SK-N-SH (cell line): ENCODE measurements around the gene P2RX4. TPM values are rescaled to one million over a fixed set of nuclear protein-coding genes. Genes with fewer than 3 reads are reported as not detected.

Experiments used
- CTCF ChIA-PET: fragments of 300-600, 350-600 bp; formaldehyde crosslinking; extraction: SDS; loops from one replicate; lab custom pipeline; 2021; lab: Yijun Ruan, JAX
- POLR2A ChIA-PET: fragments of 350-600 bp; sonication (Branson Sonifier 250); formaldehyde crosslinking; extraction: SDS; loops from one replicate; lab custom pipeline; 2020; ENCODE audit warnings: antibody characterized with exemption, inconsistent platforms; lab: Yijun Ruan, JAX
- DNase-seq: peaks from one replicate; pipeline ENCODE4 v3.0.0; 2012
- H2AFZ ChIP-seq: fragments of 200-600 bp; sonication (generic); 2 replicates; pipeline ENCODE4 v1.8.1; 2016; ENCODE audit warnings: antibody characterized with exemption, mild to moderate bottlenecking, low read depth
- H3F3A ChIP-seq: fragments of 200-600 bp; sonication (generic); replicated peaks from 2 replicates; pipeline ENCODE3; 2016; ENCODE audit warnings: antibody characterized with exemption, mild to moderate bottlenecking; ENCODE audit not compliant: insufficient read depth
- H3K27ac ChIP-seq, 2 experiments: fragments of 200-500 bp in 1 of 2; fragments of 200-600 bp in 1 of 2; sonication (Bioruptor generic) in 1 of 2; sonication (generic), shearing (Covaris generic) in 1 of 2; 2 replicates each; pipeline versions ENCODE4 v1.5.1 to v1.6.1; 2014 to 2016; ENCODE audit warnings: low read depth in 2 of 2, inconsistent platforms in 1 of 2, low read length in 1 of 2, mild to moderate bottlenecking in 1 of 2, mixed read lengths in 1 of 2
- H3K27me3 ChIP-seq: fragments of 200-600 bp; sonication (generic), shearing (Covaris generic); 2 replicates; pipeline ENCODE4 v1.6.1; 2016; ENCODE audit warnings: mixed run types; ENCODE audit not compliant: insufficient read depth
- H3K36me3 ChIP-seq, 2 experiments: fragments of 200-500 bp in 1 of 2; fragments of 200-600 bp in 1 of 2; sonication (Bioruptor generic) in 1 of 2; sonication (generic) in 1 of 2; replicated peaks in 1 of 2; 2 replicates each; pipeline versions ENCODE3 to v1.5.1; 2014 to 2016; ENCODE audit warnings: low read length in 1 of 2, mild to moderate bottlenecking in 1 of 2; ENCODE audit not compliant: insufficient read depth in 2 of 2, control insufficient read depth in 1 of 2
- H3K4me1 ChIP-seq, 2 experiments: fragments of 200-500 bp in 1 of 2; fragments of 200-600 bp in 1 of 2; sonication (Bioruptor generic) in 1 of 2; sonication (generic), shearing (Covaris generic) in 1 of 2; 2 replicates each; pipeline versions ENCODE4 v1.5.1 to v1.6.1; 2014 to 2016; ENCODE audit warnings: low read depth in 1 of 2, low read length in 1 of 2, mixed run types in 1 of 2; ENCODE audit not compliant: insufficient read depth in 2 of 2, control insufficient read depth in 1 of 2
- H3K4me2 ChIP-seq: fragments of 200-600 bp; sonication (generic), shearing (Covaris generic); 2 replicates; pipeline ENCODE4 v1.6.1; 2017; ENCODE audit warnings: mixed run types
- H3K4me3 ChIP-seq, 2 experiments: fragments of 200-500 bp in 1 of 2; fragments of 200-600 bp in 1 of 2; sonication (Bioruptor generic) in 1 of 2; sonication (generic), shearing (Covaris generic) in 1 of 2; 2 replicates each; pipeline versions ENCODE4 v1.5.1 to v1.8.1; 2014 to 2016; ENCODE audit warnings: low read depth in 2 of 2, inconsistent platforms in 1 of 2, low read length in 1 of 2, mild to moderate bottlenecking in 1 of 2, mixed read lengths in 1 of 2, moderate library complexity in 1 of 2
- H3K79me2 ChIP-seq: fragments of 200-600 bp; sonication (generic); 2 replicates; pipeline ENCODE4 v1.8.1; 2017; ENCODE audit warnings: mild to moderate bottlenecking; ENCODE audit not compliant: insufficient read depth
- H3K9ac ChIP-seq: fragments of 200-600 bp; sonication (generic); 2 replicates; pipeline ENCODE4 v1.6.1; 2017; ENCODE audit warnings: mixed run types
- H3K9me2 ChIP-seq: fragments of 200-600 bp; sonication (generic); 2 replicates; pipeline ENCODE4 v1.6.1; 2017; ENCODE audit warnings: mixed run types
- H3K9me3 ChIP-seq: fragments of 200-600 bp; sonication (generic); 2 replicates; pipeline ENCODE4 v1.6.1; 2017; ENCODE audit warnings: mixed run types, mild to moderate bottlenecking, moderate library complexity
- H4K20me1 ChIP-seq: fragments of 200-600 bp; sonication (generic); 2 replicates; pipeline ENCODE4 v1.6.1; 2017; ENCODE audit warnings: mild to moderate bottlenecking, mixed run types; ENCODE audit not compliant: insufficient read depth
- EP300 ChIP-seq, 2 experiments: IDR thresholded peaks; 2 replicates each; pipeline versions ENCODE4 v1.4.0 to v1.6.1; 2012; ENCODE audit warnings: borderline replicate concordance in 1 of 2, low read depth in 1 of 2, low read length in 1 of 2
- EZH2phosphoT487 ChIP-seq: fragments of 200-600 bp; sonication (generic); IDR thresholded peaks from 2 replicates; pipeline ENCODE4 v1.6.1; 2017; ENCODE audit warnings: low read depth, mixed run types, mild to moderate bottlenecking, antibody characterized with exemption, moderate library complexity, borderline replicate concordance
- FOSL2 ChIP-seq: IDR thresholded peaks from 2 replicates; pipeline ENCODE4 v1.4.0; 2012; ENCODE audit warnings: low read depth, mild to moderate bottlenecking, moderate library complexity, borderline replicate concordance
- GABPA ChIP-seq: IDR thresholded peaks from 2 replicates; pipeline ENCODE4 v1.4.0; 2012; ENCODE audit warnings: low read depth, mild to moderate bottlenecking
- GATA2 ChIP-seq: sonication (generic); formaldehyde crosslinking; IDR thresholded peaks from 2 replicates; pipeline ENCODE4 v1.5.0; 2020; ENCODE audit warnings: mild to moderate bottlenecking, missing genetic modification reagents
- MEF2A ChIP-seq: IDR thresholded peaks from 2 replicates; pipeline ENCODE4 v1.4.0; 2012; ENCODE audit warnings: low read depth, borderline replicate concordance
- NRF1 ChIP-seq: IDR thresholded peaks from 2 replicates; pipeline ENCODE4 v1.6.1; 2012; ENCODE audit warnings: low read depth, mild to moderate bottlenecking, low read length
- POLR2AphosphoS5 ChIP-seq: IDR thresholded peaks from 2 replicates; pipeline ENCODE4 v1.6.1; 2012; ENCODE audit warnings: low read depth, low read length
- RCOR1 ChIP-seq: fragments of 150-350 bp; IDR thresholded peaks from 2 replicates; pipeline ENCODE4 v1.6.1; 2017; ENCODE audit warnings: antibody characterized with exemption, low read length
- SMC3 ChIP-seq: IDR thresholded peaks from 2 replicates; pipeline ENCODE4 v1.6.1; 2012; ENCODE audit warnings: low read depth, low read length, improper control_type of control experiment
- WGBS: methylation state at CpG from one replicate; pipeline ENCODE4 v1.1.6; 2017; ENCODE audit warnings: low lambda C conversion rate; 5-methylcytosine and 5-hydroxymethylcytosine counted together
- polyA plus RNA-seq, 3 experiments: library from polyadenylated mRNA; depleted of rRNA; stranded (reverse); fragments of >200 nt; gene quantifications; 2 replicates each; pipeline ENCODE4 v1.2.3, GENCODE V29; 2012
- TF ChIP-seq, protein P1 (sequence below): IDR thresholded peaks from 2 replicates; pipeline ENCODE4 v1.4.0; 2012; ENCODE audit warnings: low read depth
- TF ChIP-seq, protein P2 (sequence below): IDR thresholded peaks from 2 replicates; pipeline ENCODE4 v1.6.1; 2012; ENCODE audit warnings: mild to moderate bottlenecking, low read depth, low read length, moderate library complexity

Gene P2RX4
- polyA plus RNA-seq, 1 of the 3 experiments (the other 2 are of a cell fraction): 32.2 TPM

DNA sequence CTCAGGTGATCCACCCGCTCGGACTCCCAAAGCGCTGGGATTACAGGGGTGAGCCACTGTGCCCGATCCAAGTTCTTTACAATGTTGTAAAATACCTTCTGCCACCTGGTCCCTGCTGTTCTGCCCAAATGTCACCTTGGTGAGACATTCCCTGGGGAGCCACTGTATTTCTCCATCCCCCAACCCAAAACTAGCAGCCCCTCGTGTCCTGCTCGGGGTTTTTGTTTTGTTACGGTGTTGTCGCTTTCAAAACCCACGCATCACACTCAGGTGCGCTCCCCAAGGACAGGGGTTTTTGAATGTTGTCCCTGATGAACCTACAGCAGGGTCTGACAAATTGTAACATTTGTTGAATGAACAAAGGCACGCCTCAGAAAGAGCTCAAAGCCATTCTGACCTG is 49.1 kb downstream of the P2RX4 start:
- WGBS: 97% methylated on average over 11 of the region's 11 CpGs
- no peaks in the 10 kb centered on the region for H3K9me2 ChIP-seq
- no peaks in the 10 kb centered on the region for H3K9me3 ChIP-seq
- no peaks in the 10 kb centered on the region for H3K79me2 ChIP-seq
- ChIA-PET CTCF (interaction anchor here (1.0 kb wide), 1 partner anchor 28 kb away, joined by 3 read pairs; no protein-coding TSS in a partner anchor), POLR2A (no interaction called here)
- H3K9ac ChIP-seq: no peak overlapping the region
- DNase-seq: no peak
- no peak overlapping the region for H3K4me3 ChIP-seq
- no peaks in the 10 kb centered on the region for H4K20me1 ChIP-seq
- H3F3A ChIP-seq: no peaks in the 10 kb centered on the region
- no peak overlapping the region for H3K27ac ChIP-seq
- no peak overlapping the region for H3K4me2 ChIP-seq
- H2AFZ ChIP-seq: no peak overlapping the region
- TF ChIP-seq EP300 (IDR thresholded peaks at IDR 0.05; ENCODE audit: borderline replicate concordance in 1 of 2, low read depth in 1 of 2, low read length in 1 of 2) (no peak), RCOR1 (no peak)
- H3K36me3 ChIP-seq: peaks cover 5 to 6% of the 10 kb centered on the region in 2 experiments
- H3K27me3 ChIP-seq: no peaks in the 10 kb centered on the region
- H3K4me1 ChIP-seq: no peaks in the 10 kb centered on the region

DNA sequence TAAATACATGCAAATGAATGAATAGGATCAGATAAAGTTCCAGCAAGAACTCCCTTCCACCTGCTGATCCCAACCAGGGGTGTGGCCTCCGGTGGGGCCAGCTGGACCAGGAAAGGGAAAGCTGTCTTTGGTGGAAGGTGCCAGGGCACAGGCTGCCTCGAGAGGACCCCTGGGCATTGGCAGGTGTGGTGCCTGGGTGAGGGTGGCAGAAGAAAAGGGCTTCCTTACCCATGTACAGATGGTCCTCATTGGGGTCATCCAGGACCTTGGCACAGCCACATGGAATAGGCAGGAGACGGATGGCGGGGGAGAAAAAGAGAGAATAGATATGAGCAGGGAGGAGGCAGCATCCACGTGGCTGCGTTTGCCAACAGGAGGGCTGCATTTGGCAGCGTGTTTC is 50.2 kb downstream of the P2RX4 start:
- no peaks in the 10 kb centered on the region for H3K79me2 ChIP-seq
- no peak overlapping the region for H3K9ac ChIP-seq
- ChIA-PET CTCF (no interaction called here), POLR2A (no interaction called here)
- H3K36me3 ChIP-seq: peaks cover 5 to 6% of the 10 kb centered on the region in 2 experiments
- H3K27me3 ChIP-seq: no peaks in the 10 kb centered on the region
- no peaks in the 10 kb centered on the region for H3K9me2 ChIP-seq
- no peaks in the 10 kb centered on the region for H3F3A ChIP-seq
- no peak overlapping the region for H3K4me3 ChIP-seq
- H3K4me2 ChIP-seq: no peak overlapping the region
- DNase-seq: no peak
- no peaks in the 10 kb centered on the region for H3K4me1 ChIP-seq
- no peaks in the 10 kb centered on the region for H4K20me1 ChIP-seq
- H3K9me3 ChIP-seq: no peaks in the 10 kb centered on the region
- TF ChIP-seq NRF1: no peak
- TF ChIP-seq GATA2: no peak
- no peak for TF ChIP-seq EP300 (IDR thresholded peaks at IDR 0.05; ENCODE audit: borderline replicate concordance in 1 of 2, low read depth in 1 of 2, low read length in 1 of 2)
- TF ChIP-seq POLR2AphosphoS5: no peak
- no peak for TF ChIP-seq EZH2phosphoT487
- TF ChIP-seq, protein P1, sequence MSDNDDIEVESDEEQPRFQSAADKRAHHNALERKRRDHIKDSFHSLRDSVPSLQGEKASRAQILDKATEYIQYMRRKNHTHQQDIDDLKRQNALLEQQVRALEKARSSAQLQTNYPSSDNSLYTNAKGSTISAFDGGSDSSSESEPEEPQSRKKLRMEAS: no peak
- no peak for TF ChIP-seq SMC3
- TF ChIP-seq MEF2A: no peak
- TF ChIP-seq FOSL2: no peak
- TF ChIP-seq, protein P2, sequence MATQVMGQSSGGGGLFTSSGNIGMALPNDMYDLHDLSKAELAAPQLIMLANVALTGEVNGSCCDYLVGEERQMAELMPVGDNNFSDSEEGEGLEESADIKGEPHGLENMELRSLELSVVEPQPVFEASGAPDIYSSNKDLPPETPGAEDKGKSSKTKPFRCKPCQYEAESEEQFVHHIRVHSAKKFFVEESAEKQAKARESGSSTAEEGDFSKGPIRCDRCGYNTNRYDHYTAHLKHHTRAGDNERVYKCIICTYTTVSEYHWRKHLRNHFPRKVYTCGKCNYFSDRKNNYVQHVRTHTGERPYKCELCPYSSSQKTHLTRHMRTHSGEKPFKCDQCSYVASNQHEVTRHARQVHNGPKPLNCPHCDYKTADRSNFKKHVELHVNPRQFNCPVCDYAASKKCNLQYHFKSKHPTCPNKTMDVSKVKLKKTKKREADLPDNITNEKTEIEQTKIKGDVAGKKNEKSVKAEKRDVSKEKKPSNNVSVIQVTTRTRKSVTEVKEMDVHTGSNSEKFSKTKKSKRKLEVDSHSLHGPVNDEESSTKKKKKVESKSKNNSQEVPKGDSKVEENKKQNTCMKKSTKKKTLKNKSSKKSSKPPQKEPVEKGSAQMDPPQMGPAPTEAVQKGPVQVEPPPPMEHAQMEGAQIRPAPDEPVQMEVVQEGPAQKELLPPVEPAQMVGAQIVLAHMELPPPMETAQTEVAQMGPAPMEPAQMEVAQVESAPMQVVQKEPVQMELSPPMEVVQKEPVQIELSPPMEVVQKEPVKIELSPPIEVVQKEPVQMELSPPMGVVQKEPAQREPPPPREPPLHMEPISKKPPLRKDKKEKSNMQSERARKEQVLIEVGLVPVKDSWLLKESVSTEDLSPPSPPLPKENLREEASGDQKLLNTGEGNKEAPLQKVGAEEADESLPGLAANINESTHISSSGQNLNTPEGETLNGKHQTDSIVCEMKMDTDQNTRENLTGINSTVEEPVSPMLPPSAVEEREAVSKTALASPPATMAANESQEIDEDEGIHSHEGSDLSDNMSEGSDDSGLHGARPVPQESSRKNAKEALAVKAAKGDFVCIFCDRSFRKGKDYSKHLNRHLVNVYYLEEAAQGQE: no peak
- TF ChIP-seq GABPA: no peak
- H3K27ac ChIP-seq: no peak overlapping the region
- WGBS: 92% methylated on average over 7 of the region's 7 CpGs
- no peak overlapping the region for H2AFZ ChIP-seq
